A549 (cell line): Measurements from ENCODE around the gene LRRC4B. TPM values are rescaled to one million over a fixed set of nuclear protein-coding genes. Genes with fewer than 3 reads are reported as not detected.
A peak's percentile ranks its signal among the peaks of the same experiment; 100 is the strongest.
"Not testable (repeated sequence)": the region's sequence is repeated elsewhere in the genome, so short reads cannot be mapped to it uniquely, and the experiment has no call there.

Experiments used
- ATAC-seq, 2 experiments: fragments of 200-7000 bp in 1 of 2; fragments of >200 bp in 1 of 2; cut with Nextera tagmentation in 1 of 2; cut with Tn5 transposase in 1 of 2; 3 replicates each; pipeline versions ENCODE4 v1.8.0 to v1.9.1; 2018 to 2020; ENCODE audit warnings: mild to moderate bottlenecking in 1 of 2, moderate library complexity in 1 of 2
- CTCF ChIA-PET: fragments of 300-600 bp; sonication (Branson Sonifier 250); formaldehyde crosslinking; extraction: SDS; loops from one replicate; lab custom pipeline; 2021; ENCODE audit warnings: antibody characterized with exemption, inconsistent platforms; lab: Yijun Ruan, JAX
- POLR2A ChIA-PET: fragments of 350-600 bp; formaldehyde crosslinking; extraction: SDS; loops from one replicate; lab custom pipeline; 2021; ENCODE audit warnings: antibody characterized with exemption, inconsistent platforms; lab: Yijun Ruan, JAX
- DNase-seq, 2 experiments: peaks; one replicate each; pipeline versions ENCODE4 v3.0.0 to v3.0.0-alpha.2; 2011 to 2016; ENCODE audit warnings: low read depth in 1 of 2, low spot score in 1 of 2
- FAIRE-seq: peaks from 2 replicates; lab custom pipeline; 2011; peaks lifted over from hg19 to GRCh38; lab: Jason Lieb, UNC
- H3K27ac ChIP-seq, 2 experiments: fragments of >200 bp; sonication (Bioruptor Twin); formaldehyde crosslinking; 3 replicates each; pipeline ENCODE4 v1.5.1; 2016 to 2017
- H3K4me1 ChIP-seq: fragments of >200 bp; sonication (Bioruptor Twin); formaldehyde crosslinking; 3 replicates; pipeline ENCODE4 v1.6.1; 2016
- H3K4me2 ChIP-seq: fragments of >200 bp; sonication (Bioruptor Twin); formaldehyde crosslinking; 3 replicates; pipeline ENCODE4 v1.6.1; 2016
- H3K4me3 ChIP-seq: fragments of >200 bp; sonication (Bioruptor Twin); formaldehyde crosslinking; 3 replicates; pipeline ENCODE4 v1.5.1; 2016
- H3K9me3 ChIP-seq: fragments of >200 bp; sonication (Bioruptor Twin); formaldehyde crosslinking; 3 replicates; pipeline ENCODE4 v1.6.1; 2016
- HMGXB4 ChIP-seq: fragments of 250-450 bp; sonication (Bioruptor Pico); IDR thresholded peaks from 2 replicates; pipeline ENCODE4 v1.5.0; 2021; ENCODE audit warnings: mild to moderate bottlenecking, moderate library complexity, borderline replicate concordance
- JUN ChIP-seq, 2 experiments: fragments of >200 bp; sonication (Bioruptor Twin); formaldehyde crosslinking; IDR thresholded peaks; 2 replicates in 1 of 2; 3 replicates in 1 of 2; pipeline ENCODE4 v1.6.1; 2016 to 2017
- KDM1A ChIP-seq: fragments of 200-600 bp; sonication (generic); IDR thresholded peaks from 2 replicates; pipeline ENCODE4 v1.6.1; 2016; ENCODE audit warnings: low read depth, mild to moderate bottlenecking
- MYC ChIP-seq: IDR thresholded peaks from 2 replicates; pipeline ENCODE4 v1.6.1; 2012; ENCODE audit warnings: mild to moderate bottlenecking, inconsistent platforms, low read length, improper control_type of control experiment, borderline replicate concordance
- PBX3 ChIP-seq: IDR thresholded peaks from 2 replicates; pipeline ENCODE4 v1.6.1; 2012
- POLR2A ChIP-seq: IDR thresholded peaks from 2 replicates; pipeline ENCODE4 v1.6.1; 2012; ENCODE audit warnings: mild to moderate bottlenecking, low read length
- POLR2AphosphoS2 ChIP-seq: conservative IDR thresholded peaks from 2 replicates; pipeline ENCODE4 v1.6.1; 2012; ENCODE audit warnings: low read length, improper control_type of control experiment, inconsistent platforms
- REST ChIP-seq: fragments of 200-600 bp; sonication (generic); IDR thresholded peaks from 2 replicates; pipeline ENCODE4 v1.6.1; 2016; ENCODE audit warnings: antibody characterized with exemption, mild to moderate bottlenecking, moderate library complexity
- USF2 ChIP-seq: fragments of 450-650 bp; IDR thresholded peaks from 2 replicates; pipeline ENCODE4 v1.6.1; 2014; ENCODE audit warnings: antibody characterized with exemption
- WGBS: methylation state at CpG from one replicate; pipeline ENCODE4 v1.1.6; 2017; ENCODE audit errors: missing lambda C conversion rate; 5-methylcytosine and 5-hydroxymethylcytosine counted together
- polyA minus RNA-seq: library from RNA; depleted of rRNA, polyadenylated mRNA; stranded (reverse); fragments of >200 nt; gene quantifications from 2 replicates; pipeline ENCODE4 v1.2.3, GENCODE V29; 2011; rRNA and poly(A)+ RNA removed
- polyA plus RNA-seq, 4 experiments: library from polyadenylated mRNA; depleted of rRNA in 3 of 4; stranded (reverse); fragments of >200 nt; fragmentation: RNase III in 1 of 4; extraction: RNeasy Plus Mini Kit Qiagen cat#74134 plus additional on column Dnase treatment in 1 of 4; gene quantifications; 2 replicates in 3 of 4; 3 replicates in 1 of 4; pipeline ENCODE4 v1.2.3, GENCODE V29; 2011 to 2017

The LRRC4B gene
- 0.49 and 0.54 TPM in 2 replicates for polyA plus RNA-seq (2011; rRNA removed)
- 0.38 and 0.82 TPM in 2 replicates for polyA plus RNA-seq (2012; cell fraction: cytosol; rRNA removed)
- polyA plus RNA-seq (2012; cell fraction: nucleus; rRNA removed): 0.62 and 1.2 TPM in 2 replicates
- 0.67 to 1.2 TPM (median 0.97 TPM) in 3 replicates for polyA plus RNA-seq (2017; fragmentation: RNase III; extraction: RNeasy Plus Mini Kit Qiagen cat#74134 plus additional on column Dnase treatment)
- polyA minus RNA-seq: 0.44 and 0.45 TPM in 2 replicates

GRCh38 chr19:50567882-50568727 lies at the start of gene LRRC4B:
LRRC4B (minus strand) TSS chr19:50568435; CDS start chr19:50548838, 19,597 bp downstream.
- POLR2A ChIA-PET: no interaction called here
- peak within 1 kb of the TSS; percentile 63 to 81; a peak in 5 of 6 replicates for H3K27ac ChIP-seq
- H3K4me1 ChIP-seq: peaks cover 19% of the 10 kb centered on the region
- no peaks in the 10 kb centered on the region for H3K9me3 ChIP-seq
- ATAC-seq (no peak), DNase-seq (no peak), FAIRE-seq (no peak)
- peak within 1 kb of the TSS; percentile 55 for H3K4me3 ChIP-seq
- TF ChIP-seq HMGXB4 (CRISPR knock-in tag) (no peak), REST (no peak), JUN (IDR thresholded peaks at IDR 0.05) (no peak), POLR2AphosphoS2 (no peak), KDM1A (no peak), MYC (no peak), POLR2A (no peak), PBX3 (no peak)
- CTCF ChIA-PET: interaction anchor here (0.6 to 8.4 kb wide), 3 partner anchors 11 to 30 kb away, joined by 3 to 98 read pairs (median 8); no protein-coding TSS in a partner anchor
- 2% methylated on average over 35 of the region's 65 CpGs for WGBS
- peak within 1 kb of the TSS; percentile 99 for H3K4me2 ChIP-seq

GRCh38 chr19:50612504-50613404 lies 44.5 kb upstream of the LRRC4B start:
- POLR2A ChIA-PET, FAIRE-seq, DNase-seq, H3K9me3 ChIP-seq, H3K4me2 ChIP-seq, ATAC-seq, H3K4me1 ChIP-seq, H3K4me3 ChIP-seq, H3K27ac ChIP-seq: not testable (repeated sequence)
- CTCF ChIA-PET: interaction anchor here (0.8 to 1.9 kb wide), 7 partner anchors 15 to 171 kb away, joined by 3 to 6 read pairs (median 5); no protein-coding TSS in a partner anchor
- TF ChIP-seq USF2: peak; percentile 52
- WGBS: 47% methylated on average over 7 of the region's 11 CpGs
